GM19372 (cell line): ENCODE measurements around the gene SPANXD.
"Not testable (repeated sequence)": the region's sequence is repeated elsewhere in the genome, so short reads cannot be mapped to it uniquely, and the experiment has no call there.

Experiments used
- ATAC-seq: cut with Tn5 transposase; IDR thresholded peaks from one replicate; pipeline ENCODE4 v1.9.1; 2021; ENCODE audit warnings: mild to moderate bottlenecking, low read depth, moderate library complexity; ENCODE audit not compliant: unreplicated experiment

The SPANXD gene

GRCh38 chrX:141698639-141699038 is at the start of gene SPANXD:
Gene SPANXD, minus strand, starts transcription at chrX:141698739. Its CDS starts 334 bp downstream, at chrX:141698405.
- not testable (repeated sequence) for ATAC-seq

GRCh38 chrX:141742666-141743065 is 44.1 kb upstream of the SPANXD start:
- no peak for ATAC-seq

GRCh38 chrX:141736656-141737055 is 38.1 kb upstream of the SPANXD start:
- no peak for ATAC-seq

- ATAC-seq: no peak
Measured at GRCh38 chrX:141733371-141733770, 34.8 kb upstream of the SPANXD start.

GRCh38 chrX:141732031-141732430 is 33.5 kb upstream of the SPANXD start:
- ATAC-seq: no peak

GRCh38 chrX:141724186-141724585 is 25.6 kb upstream of the SPANXD start:
- no peak for ATAC-seq

- no peak for ATAC-seq
Measured at GRCh38 chrX:141714680-141715079, 16.1 kb upstream of the SPANXD start.

GRCh38 chrX:141701072-141701471 is 2.5 kb upstream of the SPANXD start:
- no peak for ATAC-seq

- ATAC-seq: no peak
Measured at GRCh38 chrX:141673946-141674345, 24.6 kb downstream of the SPANXD start.

- ATAC-seq: no peak
Measured at GRCh38 chrX:141669689-141670088, 28.9 kb downstream of the SPANXD start.

GRCh38 chrX:141668371-141668770 is 30.2 kb downstream of the SPANXD start:
- no peak for ATAC-seq

GRCh38 chrX:141662781-141663180 is 35.8 kb downstream of the SPANXD start:
- ATAC-seq: no peak

- no peak for ATAC-seq
Measured at GRCh38 chrX:141652286-141652685, 46.3 kb downstream of the SPANXD start.
